Small intestine (tissue), 7 donors: ENCODE data around the gene HOXB4. TPM values are rescaled to one million over a fixed set of nuclear protein-coding genes. Genes with fewer than 3 reads are reported as not detected.

ENCODE experiments used
- DNase-seq, 2 donors: peaks; one replicate each; pipeline versions ENCODE4 v3.0.0 to v3.0.0-alpha.2; 2013
- FAIRE-seq: peaks from 2 replicates; lab custom pipeline; 2012; peaks lifted over from hg19 to GRCh38; lab: Jason Lieb, UNC
- H3K27ac ChIP-seq, 3 donors: one replicate each; pipeline ENCODE4 v1.5.1; 2013; ENCODE audit warnings: low read length in 2 of 3, mild to moderate bottlenecking in 2 of 3, control low read depth in 1 of 3, inconsistent platforms in 1 of 3, low read depth in 1 of 3, moderate library complexity in 1 of 3
- H3K27me3 ChIP-seq, 3 donors: one replicate each; pipeline ENCODE4 v1.6.1; 2013; ENCODE audit warnings: low read length in 3 of 3, inconsistent platforms in 1 of 3; ENCODE audit not compliant: control insufficient read depth in 3 of 3, insufficient read depth in 3 of 3
- H3K36me3 ChIP-seq, 3 donors: one replicate each; pipeline ENCODE4 v1.6.1; 2013; ENCODE audit warnings: low read length in 3 of 3, inconsistent platforms in 1 of 3, low read depth in 1 of 3, mild to moderate bottlenecking in 1 of 3, moderate library complexity in 1 of 3; ENCODE audit not compliant: control insufficient read depth in 3 of 3, insufficient read depth in 2 of 3
- H3K4me1 ChIP-seq, 3 donors: one replicate each; pipeline ENCODE4 v1.6.1; 2013; ENCODE audit warnings: low read length in 2 of 3, inconsistent platforms in 1 of 3, low read depth in 1 of 3, mild to moderate bottlenecking in 1 of 3, moderate library complexity in 1 of 3; ENCODE audit not compliant: control insufficient read depth in 3 of 3, insufficient read depth in 2 of 3
- H3K4me3 ChIP-seq, 3 donors: one replicate each; pipeline ENCODE4 v1.5.1; 2013; ENCODE audit warnings: low read length in 3 of 3, control low read depth in 1 of 3, inconsistent platforms in 1 of 3, low read depth in 1 of 3, mild to moderate bottlenecking in 1 of 3, moderate library complexity in 1 of 3
- H3K9me3 ChIP-seq, 2 donors: one replicate each; pipeline ENCODE4 v1.6.1; 2013; ENCODE audit warnings: low read depth in 1 of 2, low read length in 1 of 2; ENCODE audit not compliant: control insufficient read depth in 2 of 2, insufficient read depth in 1 of 2
- WGBS, 3 donors: extraction: QIAGEN DNeasy Blood & Tissue Kit; methylation state at CpG; one replicate each; pipeline ENCODE4 v1.1.7; 2013; 5-methylcytosine and 5-hydroxymethylcytosine counted together
- polyA plus RNA-seq, 4 donors: library from polyadenylated mRNA; stranded (reverse) in 3 of 4; unstranded in 1 of 4; fragments of 200-250 nt in 3 of 4; fragments of 120-200 nt in 1 of 4; gene quantifications; one replicate each; pipeline versions ENCODE4 v1.2.1 to v1.2.3, GENCODE V29; 2013
- donor health status: healthy with polysubstance abuse.
- donor health status: control.
- donor health status: control.
- donor health status: Bipolar disorder and iron deficiency.
- donor health status: healthy.

HOXB4 gene
- polyA plus RNA-seq, 4 donors = 0.27 to 3.1 (median 2.2) TPM; not detected in 1

DNA sequence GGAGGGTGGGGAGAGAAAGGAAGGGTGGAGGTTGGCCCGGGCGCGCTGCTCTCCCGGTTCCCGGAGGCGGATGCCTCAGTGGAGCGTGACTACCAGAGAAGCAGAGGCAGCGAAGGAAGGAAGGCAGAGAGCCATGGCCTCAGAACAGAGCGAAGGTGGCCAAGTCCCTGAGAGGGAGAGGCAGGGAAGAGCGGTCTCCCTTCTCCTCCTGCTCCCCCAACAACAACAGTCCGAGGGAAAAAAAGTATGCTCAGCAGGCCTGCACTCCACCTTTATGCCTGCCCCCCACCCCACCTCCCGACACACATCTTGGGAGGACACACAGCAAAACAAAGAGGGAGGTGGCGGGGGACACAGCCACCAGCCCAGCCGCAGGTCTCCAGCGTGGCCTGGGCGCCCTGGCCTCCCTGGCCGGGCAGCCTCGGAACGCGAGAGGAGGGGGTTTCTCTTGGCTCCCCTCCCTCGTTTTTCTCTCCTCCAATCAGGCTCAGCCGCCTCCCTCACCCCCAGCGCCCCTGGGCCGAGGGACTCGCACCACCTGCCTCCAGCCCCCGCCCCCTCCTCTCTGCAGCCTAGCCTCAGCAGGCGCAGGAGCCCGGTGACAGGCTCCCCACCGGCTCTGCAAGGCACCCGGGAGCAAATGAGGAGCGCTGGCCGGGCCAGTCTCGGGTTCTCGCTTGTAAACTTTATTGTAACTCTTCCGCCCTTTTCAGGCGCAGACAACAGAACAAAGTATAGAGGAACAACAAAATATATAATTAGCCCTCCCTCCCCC, 33.7 kb upstream of the HOXB4 start:
- Histone ChIP-seq H3K9me3 (no peaks in the 10 kb centered on the region), H3K27me3 (peaks cover 11 to 97% (median 45%) of the 10 kb centered on the region in 3 donors), H3K27ac (peak overlapping the region in 1 of 3 donors; percentile 70), H3K36me3 (peaks cover 0 to 7% (median 0%) of the 10 kb centered on the region in 3 donors), H3K4me3 (peak overlapping the region in 1 of 3 donors; percentile 63), H3K4me1 (peaks cover 0 to 16% (median 0%) of the 10 kb centered on the region in 3 donors)
- DNase-seq = no peak
- FAIRE-seq = no peak
- 10 to 13% (median 13%) methylated on average over 32 to 36 of the region's 36 CpGs for WGBS, 3 donors

DNA sequence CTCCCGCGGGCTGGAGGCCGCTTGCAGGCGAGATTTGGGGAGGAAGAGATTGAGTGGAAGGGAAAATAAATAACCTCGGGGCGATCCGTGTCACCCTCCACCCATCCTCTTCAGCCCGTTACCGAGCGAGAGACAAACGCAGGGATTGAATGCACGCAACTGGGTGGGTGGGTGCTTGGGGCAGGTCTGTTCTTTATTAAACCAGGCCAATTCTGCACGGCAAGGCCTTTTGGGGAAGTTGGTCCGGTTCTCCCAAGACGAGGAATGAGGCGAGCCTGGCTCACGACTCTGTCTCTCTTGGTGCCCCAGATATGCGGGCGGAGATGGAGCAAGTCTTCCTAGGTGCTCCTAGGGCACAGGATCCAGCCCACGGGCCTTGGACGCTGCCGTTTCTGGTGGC, 33.1 kb upstream of the HOXB4 start:
- WGBS, 3 donors = 2 to 13% (median 9%) methylated on average over 22 of the region's 22 CpGs
- Histone ChIP-seq H3K4me1 (peaks cover 0 to 16% (median 0%) of the 10 kb centered on the region in 3 donors), H3K9me3 (no peaks in the 10 kb centered on the region), H3K27ac (peak overlapping the region in 2 of 3 donors; percentile 12 to 87), H3K36me3 (peaks cover 0 to 7% (median 0%) of the 10 kb centered on the region in 3 donors), H3K4me3 (peak overlapping the region; percentile 37 to 63 (median 40)), H3K27me3 (peaks cover 11 to 97% (median 44%) of the 10 kb centered on the region in 3 donors)
- no peak for DNase-seq
- no peak for FAIRE-seq

- H3K27me3 ChIP-seq = peaks cover 7 to 97% (median 38%) of the 10 kb centered on the region in 3 donors
- H3K4me1 ChIP-seq = peaks cover 0 to 16% (median 0%) of the 10 kb centered on the region in 3 donors
- WGBS, 3 donors = 1 to 3% (median 2%) methylated on average over 76 to 79 of the region's 79 CpGs
- peak within 1 kb of the TSS in 2 of 3 donors; percentile 75 to 87 for H3K27ac ChIP-seq
- peak in 1 of 2 donors; percentile 69 for DNase-seq
- H3K4me3 ChIP-seq = peak within 1 kb of the TSS; percentile 40 to 63 (median 57)
- no peak for FAIRE-seq
- peaks cover 0 to 7% (median 0%) of the 10 kb centered on the region in 3 donors for H3K36me3 ChIP-seq
- no peaks in the 10 kb centered on the region for H3K9me3 ChIP-seq
These were observed 32.4 kb upstream of the HOXB4 start, which contains the start of gene HOXB7 for GRCh38 chr17:48610282-48611211. Gene HOXB7, minus strand, starts transcription at chr17:48611017. Its CDS starts 99 bp downstream, at chr17:48610918.

DNA sequence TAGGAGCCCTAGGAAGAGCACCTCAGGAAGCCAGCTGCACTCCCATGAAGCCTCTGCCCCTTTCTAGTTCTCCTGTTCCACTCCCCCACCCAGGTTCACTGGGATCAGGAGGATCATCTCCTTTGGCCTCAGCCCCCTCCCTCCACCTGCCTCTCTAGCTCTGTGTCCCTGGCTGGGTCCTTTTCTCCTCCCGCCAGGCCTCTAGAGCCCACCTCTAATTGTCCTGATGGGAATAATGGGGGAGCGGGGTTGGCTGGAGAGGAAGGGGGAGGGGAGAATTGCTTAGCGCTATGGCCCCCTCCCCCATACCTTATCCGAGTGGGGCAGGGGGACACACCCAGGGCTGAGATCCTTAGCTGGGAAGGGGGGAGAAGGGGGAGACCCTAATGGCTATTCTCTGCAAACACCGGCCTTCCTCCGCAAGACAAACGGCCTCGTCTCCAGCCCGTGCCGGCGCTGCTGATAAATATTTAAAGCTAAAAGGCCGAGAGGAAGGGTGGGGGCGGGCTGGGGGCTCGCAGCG, 31.7 kb upstream of the HOXB4 start:
- peak overlapping the region in 2 of 3 donors; percentile 75 to 87 for H3K27ac ChIP-seq
- WGBS, 3 donors = 6 to 9% (median 8%) methylated on average over 15 of the region's 15 CpGs
- DNase-seq (no peak), FAIRE-seq (no peak)
- H3K27me3 ChIP-seq = peaks cover 7 to 97% (median 38%) of the 10 kb centered on the region in 3 donors
- H3K36me3 ChIP-seq = peaks cover 0 to 7% (median 0%) of the 10 kb centered on the region in 3 donors
- H3K9me3 ChIP-seq = peaks cover 0 to 5% of the 10 kb centered on the region in 2 donors
- H3K4me1 ChIP-seq = peaks cover 0 to 19% (median 0%) of the 10 kb centered on the region in 3 donors
- peak overlapping the region; percentile 40 to 63 (median 57) for H3K4me3 ChIP-seq

- peaks cover 7 to 97% (median 33%) of the 10 kb centered on the region in 3 donors for H3K27me3 ChIP-seq
- peaks cover 0 to 19% (median 0%) of the 10 kb centered on the region in 3 donors for H3K4me1 ChIP-seq
- no peak overlapping the region for H3K27ac ChIP-seq
- no peak overlapping the region for H3K4me3 ChIP-seq
- FAIRE-seq (no peak), DNase-seq (no peak)
- peaks cover 0 to 12% of the 10 kb centered on the region in 2 donors for H3K9me3 ChIP-seq
- H3K36me3 ChIP-seq = peaks cover 0 to 7% (median 0%) of the 10 kb centered on the region in 3 donors
These were observed 30.9 kb upstream of the HOXB4 start for GRCh38 chr17:48609033-48609432.

- no peak for FAIRE-seq
- H3K27ac ChIP-seq = no peak overlapping the region
- DNase-seq = no peak
- H3K4me3 ChIP-seq = no peak overlapping the region
- H3K36me3 ChIP-seq = peaks cover 0 to 7% (median 0%) of the 10 kb centered on the region in 3 donors
- H3K27me3 ChIP-seq = peaks cover 7 to 97% (median 28%) of the 10 kb centered on the region in 3 donors
- H3K4me1 ChIP-seq = peaks cover 0 to 19% (median 0%) of the 10 kb centered on the region in 3 donors
- peaks cover 0 to 13% of the 10 kb centered on the region in 2 donors for H3K9me3 ChIP-seq
- 61 to 84% (median 80%) methylated on average over 1 of the region's 1 CpG for WGBS, 3 donors
These were observed 30.3 kb upstream of the HOXB4 start for GRCh38 chr17:48608494-48608834.

GRCh38 chr17:48606892-48607614, 28.9 kb upstream of the HOXB4 start:
- H3K27ac ChIP-seq = peak overlapping the region in 1 of 3 donors; percentile 71
- peaks cover 0 to 7% (median 0%) of the 10 kb centered on the region in 3 donors for H3K36me3 ChIP-seq
- H3K27me3 ChIP-seq = peaks cover 11 to 98% (median 28%) of the 10 kb centered on the region in 3 donors
- WGBS, 3 donors = 23 to 70% (median 46%) methylated on average over 9 of the region's 9 CpGs
- no peak overlapping the region for H3K4me3 ChIP-seq
- no peak for FAIRE-seq
- DNase-seq = no peak
- peaks cover 0 to 21% (median 1%) of the 10 kb centered on the region in 3 donors for H3K4me1 ChIP-seq
- peaks cover 0 to 20% of the 10 kb centered on the region in 2 donors for H3K9me3 ChIP-seq
